Gastroesophageal sphincter (tissue), 4 donors: ENCODE measurements around the gene FNDC5. TPM values are rescaled to one million over a fixed set of nuclear protein-coding genes. Genes with fewer than 3 reads are reported as not detected.

Experiments
- ATAC-seq: fragments of 150-250 bp; one replicate; pipeline ENCODE4 v1.9.1; 2016; ENCODE audit warnings: mild to moderate bottlenecking, moderate library complexity
- H3K27ac ChIP-seq, 4 donors: fragments of 200-600 bp; sonication (generic) in 3 of 4; 1 replicate in 3 of 4; 2 replicates in 1 of 4; pipeline ENCODE4 v1.5.1; 2016 to 2019
- H3K27me3 ChIP-seq: fragments of 200-600 bp; sonication (generic); one replicate; pipeline ENCODE4 v1.5.1; 2019
- H3K36me3 ChIP-seq, 2 donors: fragments of 200-600 bp; sonication (generic); one replicate each; pipeline ENCODE4 v1.5.1; 2019; ENCODE audit warnings: control low read depth in 1 of 2
- H3K4me1 ChIP-seq, 3 donors: fragments of 200-600 bp; sonication (generic); 1 replicate in 2 of 3; 2 replicates in 1 of 3; pipeline ENCODE4 v1.5.1; 2016 to 2019; ENCODE audit warnings: control low read depth in 2 of 3
- H3K4me3 ChIP-seq, 2 donors: fragments of 200-600 bp; sonication (generic); one replicate each; pipeline ENCODE4 v1.5.1; 2019; ENCODE audit warnings: mild to moderate bottlenecking in 1 of 2, moderate library complexity in 1 of 2
- H3K9me3 ChIP-seq, 3 donors: fragments of 200-600 bp; sonication (generic); one replicate each; pipeline ENCODE4 v1.5.1; 2017 to 2019; ENCODE audit warnings: control low read depth in 2 of 3
- EP300 ChIP-seq: sonication (generic); formaldehyde crosslinking; IDR thresholded peaks from one replicate; pipeline ENCODE4 v1.6.1; 2017; ENCODE audit warnings: antibody characterized with exemption, mild to moderate bottlenecking
- POLR2A ChIP-seq, 2 donors: fragments of 450-650 bp; IDR thresholded peaks; one replicate each; pipeline ENCODE4 v1.6.1; 2017; ENCODE audit warnings: antibody characterized with exemption in 2 of 2, mild to moderate bottlenecking in 2 of 2, moderate library complexity in 1 of 2
- POLR2AphosphoS5 ChIP-seq: sonication (generic); formaldehyde crosslinking; IDR thresholded peaks from one replicate; pipeline ENCODE4 v1.6.1; 2017; ENCODE audit warnings: antibody characterized with exemption
- WGBS, 2 donors: methylation state at CpG; one replicate each; pipeline ENCODE4 v1.1.5; 2018; ENCODE audit warnings: low coverage in 1 of 2; 5-methylcytosine and 5-hydroxymethylcytosine counted together
- total RNA-seq, 4 donors: library from RNA; depleted of rRNA; stranded (reverse); fragments of >200 nt; gene quantifications; one replicate each; pipeline ENCODE4 v1.1.0, GENCODE V29; 2016
- TF ChIP-seq, protein P1 (sequence below), 4 experiments: fragments of 200-600 bp in 2 of 4; fragments of 450-650 bp in 2 of 4; sonication (generic) in 1 of 4; IDR thresholded peaks; one replicate each; pipeline ENCODE4 v1.5.1; 2017 to 2019; ENCODE audit warnings: antibody characterized with exemption in 4 of 4, mild to moderate bottlenecking in 2 of 4, moderate library complexity in 2 of 4

Gene FNDC5
- total RNA-seq, 4 donors from 2014 or later: 7.3 to 11.3 (median 8.9) TPM

DNA sequence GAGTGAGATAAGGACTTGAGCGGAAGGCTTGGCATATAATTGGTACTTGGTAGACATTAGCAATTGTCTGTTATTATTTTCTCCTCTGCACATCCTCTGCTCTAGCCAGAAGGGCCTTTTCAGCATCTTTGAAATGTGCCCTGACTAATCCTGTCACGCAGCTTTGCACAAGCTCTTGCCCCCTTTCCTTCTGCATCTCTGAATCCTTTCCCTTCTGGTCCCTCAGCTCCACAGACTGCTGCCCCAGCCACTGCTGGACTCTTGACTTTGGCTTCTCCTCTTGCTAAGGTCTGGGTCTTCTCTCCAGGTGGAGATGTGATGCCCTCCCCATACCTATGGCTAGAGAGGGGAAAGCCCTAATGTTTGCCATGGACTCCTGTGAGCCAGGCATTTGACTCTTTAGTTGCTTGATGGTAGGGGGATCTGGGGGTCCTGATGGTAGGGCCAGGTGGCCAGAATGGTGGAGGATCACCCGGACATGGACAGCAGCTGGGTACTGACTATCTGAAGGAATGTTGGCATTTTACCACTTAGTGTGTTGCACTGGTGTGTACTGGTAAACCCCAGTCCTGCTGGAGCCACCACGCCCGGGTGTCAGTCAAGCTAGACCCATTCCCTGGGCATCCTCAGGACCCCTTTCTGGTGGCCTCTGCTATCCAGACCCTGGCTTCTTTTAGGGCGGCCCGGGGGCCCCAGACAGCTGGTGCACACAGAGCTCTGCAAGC, 20.0 kb upstream of the FNDC5 start:
- Histone ChIP-seq H3K27me3 (peaks cover 85% of the 10 kb centered on the region), H3K36me3 (peaks cover 0 to 7% of the 10 kb centered on the region in 2 donors), H3K4me1 (peaks cover 0 to 31% (median 13%) of the 10 kb centered on the region in 3 donors), H3K9me3 (no peaks in the 10 kb centered on the region), H3K4me3 (no peak overlapping the region), H3K27ac (no peak overlapping the region)
- ATAC-seq: no peak
- TF ChIP-seq, protein P1, sequence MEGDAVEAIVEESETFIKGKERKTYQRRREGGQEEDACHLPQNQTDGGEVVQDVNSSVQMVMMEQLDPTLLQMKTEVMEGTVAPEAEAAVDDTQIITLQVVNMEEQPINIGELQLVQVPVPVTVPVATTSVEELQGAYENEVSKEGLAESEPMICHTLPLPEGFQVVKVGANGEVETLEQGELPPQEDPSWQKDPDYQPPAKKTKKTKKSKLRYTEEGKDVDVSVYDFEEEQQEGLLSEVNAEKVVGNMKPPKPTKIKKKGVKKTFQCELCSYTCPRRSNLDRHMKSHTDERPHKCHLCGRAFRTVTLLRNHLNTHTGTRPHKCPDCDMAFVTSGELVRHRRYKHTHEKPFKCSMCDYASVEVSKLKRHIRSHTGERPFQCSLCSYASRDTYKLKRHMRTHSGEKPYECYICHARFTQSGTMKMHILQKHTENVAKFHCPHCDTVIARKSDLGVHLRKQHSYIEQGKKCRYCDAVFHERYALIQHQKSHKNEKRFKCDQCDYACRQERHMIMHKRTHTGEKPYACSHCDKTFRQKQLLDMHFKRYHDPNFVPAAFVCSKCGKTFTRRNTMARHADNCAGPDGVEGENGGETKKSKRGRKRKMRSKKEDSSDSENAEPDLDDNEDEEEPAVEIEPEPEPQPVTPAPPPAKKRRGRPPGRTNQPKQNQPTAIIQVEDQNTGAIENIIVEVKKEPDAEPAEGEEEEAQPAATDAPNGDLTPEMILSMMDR (IDR thresholded peaks at IDR 0.05): no peak
- TF ChIP-seq EP300 (no peak), POLR2A (IDR thresholded peaks at IDR 0.05) (no peak), POLR2AphosphoS5 (no peak)
- 85 to 89% methylated on average over 2 to 3 of the region's 7 CpGs for WGBS, 2 donors

GRCh38 chr1:32889731-32890278, 19.1 kb upstream of the FNDC5 start:
- Histone ChIP-seq H3K9me3 (no peaks in the 10 kb centered on the region), H3K4me1 (peaks cover 0 to 33% (median 13%) of the 10 kb centered on the region in 3 donors), H3K36me3 (no peaks in the 10 kb centered on the region), H3K27ac (no peak overlapping the region), H3K4me3 (no peak overlapping the region), H3K27me3 (peaks cover 93% of the 10 kb centered on the region)
- 83 to 100% methylated on average over 1 of the region's 3 CpGs for WGBS, 2 donors
- TF ChIP-seq POLR2A (IDR thresholded peaks at IDR 0.05) (no peak), EP300 (no peak), POLR2AphosphoS5 (no peak)
- TF ChIP-seq, protein P1 (IDR thresholded peaks at IDR 0.05): no peak
- ATAC-seq: no peak

GRCh38 chr1:32888677-32889420, 18.1 kb upstream of the FNDC5 start:
- H3K27me3 ChIP-seq: peaks cover 98% of the 10 kb centered on the region
- 100% methylated on average over 1 of the region's 24 CpGs for WGBS, 2 donors

GRCh38 chr1:32888134-32888533, 17.4 kb upstream of the FNDC5 start:
- Histone ChIP-seq H3K27me3 (peaks cover 94% of the 10 kb centered on the region), H3K27ac (no peak overlapping the region), H3K9me3 (no peaks in the 10 kb centered on the region), H3K4me3 (no peak overlapping the region), H3K36me3 (no peaks in the 10 kb centered on the region), H3K4me1 (peaks cover 0 to 22% (median 10%) of the 10 kb centered on the region in 3 donors)
- ATAC-seq: no peak
- no peak for TF ChIP-seq POLR2A (IDR thresholded peaks at IDR 0.05)
- TF ChIP-seq, protein P1 (IDR thresholded peaks at IDR 0.05): no peak
- TF ChIP-seq EP300: no peak
- 40 to 56% methylated on average over 1 to 2 of the region's 3 CpGs for WGBS, 2 donors

More at GRCh38 chr1:32888677-32889420, 18.1 kb upstream of the FNDC5 start:
- Histone ChIP-seq H3K27ac (no peak overlapping the region), H3K36me3 (no peaks in the 10 kb centered on the region), H3K4me3 (no peak overlapping the region), H3K9me3 (no peaks in the 10 kb centered on the region), H3K4me1 (peaks cover 0 to 29% (median 12%) of the 10 kb centered on the region in 3 donors)
- TF ChIP-seq, protein P1 (IDR thresholded peaks at IDR 0.05): no peak
- TF ChIP-seq POLR2A (IDR thresholded peaks at IDR 0.05) (no peak), POLR2AphosphoS5 (no peak), EP300 (no peak)
- ATAC-seq: no peak
